H9 (cell line): ENCODE results near the gene PRTG. TPM values are rescaled to one million over a fixed set of nuclear protein-coding genes. Genes with fewer than 3 reads are reported as not detected.

Source experiments
- DNase-seq: peaks from one replicate; pipeline ENCODE4 v3.0.0-alpha.2; 2017
- H2AFZ ChIP-seq: one replicate; pipeline ENCODE4 v1.6.1; 2013; ENCODE audit warnings: mild to moderate bottlenecking, low read length, control low read depth, moderate library complexity
- H2AK5ac ChIP-seq: 2 replicates; pipeline ENCODE4 v1.6.1; 2013; ENCODE audit warnings: low read length, control low read depth, mixed read lengths; ENCODE audit not compliant: insufficient read length
- H2BK120ac ChIP-seq: one replicate; pipeline ENCODE4 v1.6.1; 2013; ENCODE audit warnings: low read depth, mild to moderate bottlenecking, low read length, control low read depth, inconsistent platforms; ENCODE audit not compliant: poor library complexity, severe bottlenecking
- H2BK12ac ChIP-seq: 2 replicates; pipeline ENCODE4 v1.6.1; 2013; ENCODE audit warnings: low read length, control low read depth, mixed read lengths, low read depth; ENCODE audit not compliant: insufficient read length
- H2BK15ac ChIP-seq: 2 replicates; pipeline ENCODE4 v1.6.1; 2013; ENCODE audit warnings: low read depth, low read length, control low read depth
- H2BK20ac ChIP-seq: one replicate; pipeline ENCODE4 v1.6.1; 2013; ENCODE audit warnings: low read depth, mild to moderate bottlenecking, low read length, control low read depth, inconsistent platforms; ENCODE audit not compliant: poor library complexity, severe bottlenecking
- H2BK5ac ChIP-seq: 2 replicates; pipeline ENCODE4 v1.6.1; 2013; ENCODE audit warnings: low read length, control low read depth, mixed read lengths; ENCODE audit not compliant: insufficient read length
- H3K14ac ChIP-seq: 2 replicates; pipeline ENCODE4 v1.6.1; 2013; ENCODE audit warnings: low read length, control low read depth; ENCODE audit not compliant: insufficient read depth
- H3K18ac ChIP-seq: 2 replicates; pipeline ENCODE4 v1.6.1; 2013; ENCODE audit warnings: low read depth, mild to moderate bottlenecking, mixed read lengths, low read length, control low read depth; ENCODE audit not compliant: insufficient read length
- H3K23ac ChIP-seq: 2 replicates; pipeline ENCODE4 v1.6.1; 2013; ENCODE audit warnings: low read length, control low read depth, mixed read lengths, low read depth; ENCODE audit not compliant: insufficient read length
- H3K23me2 ChIP-seq: 2 replicates; pipeline ENCODE4 v1.6.1; 2013; ENCODE audit warnings: low read depth, mild to moderate bottlenecking, mixed read lengths, low read length, control low read depth; ENCODE audit not compliant: insufficient read length, poor library complexity, severe bottlenecking
- H3K27ac ChIP-seq: 2 replicates; pipeline ENCODE4 v1.5.1; 2013; ENCODE audit warnings: low read length, control low read depth, mixed read lengths, low read depth; ENCODE audit not compliant: insufficient read length
- H3K27me3 ChIP-seq: 2 replicates; pipeline ENCODE4 v1.6.1; 2013; ENCODE audit warnings: low read length, control low read depth, inconsistent platforms; ENCODE audit not compliant: insufficient read depth
- H3K4ac ChIP-seq: 2 replicates; pipeline ENCODE4 v1.6.1; 2013; ENCODE audit warnings: low read depth, mild to moderate bottlenecking, control low read depth, inconsistent platforms, low read length, moderate library complexity
- H3K4me1 ChIP-seq: 2 replicates; pipeline ENCODE4 v1.6.1; 2013; ENCODE audit warnings: low read length, control low read depth, inconsistent platforms; ENCODE audit not compliant: insufficient read depth
- H3K4me2 ChIP-seq: 2 replicates; pipeline ENCODE4 v1.6.1; 2013; ENCODE audit warnings: low read length, control low read depth, mixed read lengths; ENCODE audit not compliant: insufficient read length, insufficient read depth
- H3K56ac ChIP-seq: 2 replicates; pipeline ENCODE4 v1.6.1; 2013; ENCODE audit warnings: low read depth, mild to moderate bottlenecking, mixed read lengths, low read length, control low read depth; ENCODE audit not compliant: insufficient read length
- H3K79me1 ChIP-seq: 2 replicates; pipeline ENCODE4 v1.6.1; 2013; ENCODE audit warnings: low read depth, mild to moderate bottlenecking, moderate library complexity, low read length, control low read depth, inconsistent platforms; ENCODE audit not compliant: insufficient read depth, poor library complexity, severe bottlenecking
- H3K79me2 ChIP-seq: 2 replicates; pipeline ENCODE4 v1.6.1; 2013; ENCODE audit warnings: low read length, control low read depth, inconsistent platforms; ENCODE audit not compliant: insufficient read depth
- H3K9ac ChIP-seq: 2 replicates; pipeline ENCODE4 v1.6.1; 2013; ENCODE audit warnings: low read length, control low read depth, mixed read lengths; ENCODE audit not compliant: insufficient read length; ENCODE audit errors: extremely low read depth
- H3K9me3 ChIP-seq: one replicate; pipeline ENCODE4 v1.6.1; 2013; ENCODE audit warnings: low read depth, low read length, inconsistent platforms; ENCODE audit not compliant: control insufficient read depth
- H3T11ph ChIP-seq: one replicate; pipeline ENCODE4 v1.6.1; 2013; ENCODE audit warnings: mild to moderate bottlenecking, low read length, control low read depth, inconsistent platforms
- H4K20me1 ChIP-seq: one replicate; pipeline ENCODE4 v1.6.1; 2013; ENCODE audit not compliant: control insufficient read depth, insufficient read length, insufficient read depth
- H4K5ac ChIP-seq: 2 replicates; pipeline ENCODE4 v1.6.1; 2013; ENCODE audit warnings: low read depth, mild to moderate bottlenecking, mixed read lengths, low read length, control low read depth; ENCODE audit not compliant: insufficient read length
- H4K8ac ChIP-seq: replicated peaks from 2 replicates; pipeline ENCODE4 v1.6.1; 2013; ENCODE audit warnings: low read length, control low read depth, mixed read lengths, low read depth; ENCODE audit not compliant: insufficient read length
- H4K91ac ChIP-seq: 2 replicates; pipeline ENCODE4 v1.6.1; 2013; ENCODE audit warnings: low read depth, mild to moderate bottlenecking, moderate library complexity, mixed read lengths, low read length, control low read depth; ENCODE audit not compliant: insufficient read length
- H3K27ac Mint-ChIP-seq, 3 experiments: 2 replicates in 2 of 3; 3 replicates in 1 of 3; pipeline ENCODE4 v1.8.0; 2020 to 2021; ENCODE audit warnings: mixed read lengths in 3 of 3, mild to moderate bottlenecking in 1 of 3, moderate library complexity in 1 of 3
- H3K27me3 Mint-ChIP-seq: 2 replicates; pipeline ENCODE4 v1.8.0; 2021; ENCODE audit warnings: low read depth, mild to moderate bottlenecking, moderate library complexity, mixed read lengths
- H3K36me3 Mint-ChIP-seq, 3 experiments: 2 replicates in 2 of 3; 3 replicates in 1 of 3; pipeline ENCODE4 v1.8.0; 2020 to 2021; ENCODE audit warnings: low read depth in 3 of 3, mixed read lengths in 3 of 3; ENCODE audit not compliant: insufficient read depth in 1 of 3
- H3K4me1 Mint-ChIP-seq, 2 experiments: 2 replicates each; pipeline ENCODE4 v1.8.0; 2020; ENCODE audit warnings: mixed read lengths in 2 of 2
- H3K4me3 Mint-ChIP-seq, 2 experiments: 2 replicates in 1 of 2; 3 replicates in 1 of 2; pipeline ENCODE4 v1.8.0; 2020 to 2021; ENCODE audit warnings: mild to moderate bottlenecking in 2 of 2, mixed read lengths in 2 of 2, moderate library complexity in 1 of 2
- H3K9me3 Mint-ChIP-seq, 2 experiments: 2 replicates in 1 of 2; 3 replicates in 1 of 2; pipeline ENCODE4 v1.8.0; 2020; ENCODE audit warnings: mild to moderate bottlenecking in 2 of 2, mixed read lengths in 2 of 2, moderate library complexity in 1 of 2
- WGBS: extraction: QIAGEN DNeasy Blood & Tissue Kit; methylation state at CpG from one replicate; pipeline ENCODE4 v1.1.7; 2013; ENCODE audit warnings: missing lambda C conversion rate, low lambda C conversion rate, mixed read lengths; ENCODE audit not compliant: insufficient read length; ENCODE audit errors: extremely low coverage; 5-methylcytosine and 5-hydroxymethylcytosine counted together
- total RNA-seq: library from RNA; stranded (reverse); gene quantifications from 2 replicates; pipeline ENCODE4 v1.2.1, GENCODE V29; 2021
- TF ChIP-seq, protein P1 (sequence below): fragments of 200-600 bp; sonication (generic); conservative IDR thresholded peaks from 3 replicates; pipeline ENCODE4 v1.8.0; 2021; ENCODE audit warnings: antibody characterized with exemption, mild to moderate bottlenecking

Gene PRTG
- total RNA-seq, 1 experiment from 2014 or later, result 5.7 TPM

DNA sequence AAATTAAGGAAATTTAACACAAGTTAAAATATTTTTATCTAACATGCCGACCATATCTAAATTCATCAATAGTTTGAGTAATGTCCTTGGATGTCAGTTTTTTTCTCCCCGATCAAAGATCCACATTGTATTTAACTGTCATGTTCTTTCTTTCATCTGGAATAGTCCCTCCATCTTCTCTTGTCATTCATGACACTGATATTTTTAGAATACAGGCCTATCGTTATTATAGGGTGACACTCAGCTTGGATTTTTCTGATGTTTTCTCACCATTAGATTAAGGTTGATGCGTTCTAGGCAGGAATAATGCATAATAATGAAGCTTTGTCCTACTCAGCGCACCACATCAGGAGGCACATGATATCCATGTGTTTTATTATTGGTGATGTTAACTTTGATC is 141.6 kb downstream of the PRTG start:
- Histone ChIP-seq H3K4me2 (no peak overlapping the region), H3K23ac (no peak overlapping the region), H3K27me3 (no peaks in the 10 kb centered on the region), H2BK12ac (no peak overlapping the region), H3K9ac (no peak overlapping the region), H2BK20ac (no peak overlapping the region), H2BK15ac (no peak overlapping the region), H3K79me1 (no peaks in the 10 kb centered on the region), H2BK120ac (no peak overlapping the region), H4K20me1 (no peaks in the 10 kb centered on the region), H2AK5ac (no peak overlapping the region), H4K5ac (no peak overlapping the region), H3K56ac (no peak overlapping the region), H3K4ac (no peak overlapping the region), H3K18ac (no peak overlapping the region), H3K23me2 (no peaks in the 10 kb centered on the region), H3K27ac (no peak overlapping the region), H2AFZ (no peak overlapping the region), H3T11ph (no peak overlapping the region), H4K91ac (no peak overlapping the region), H3K9me3 (no peaks in the 10 kb centered on the region), H4K8ac (no peak overlapping the region), H3K4me1 (no peaks in the 10 kb centered on the region), H2BK5ac (no peak overlapping the region), H3K14ac (no peak overlapping the region), H3K79me2 (no peaks in the 10 kb centered on the region)
- TF ChIP-seq, protein P1, sequence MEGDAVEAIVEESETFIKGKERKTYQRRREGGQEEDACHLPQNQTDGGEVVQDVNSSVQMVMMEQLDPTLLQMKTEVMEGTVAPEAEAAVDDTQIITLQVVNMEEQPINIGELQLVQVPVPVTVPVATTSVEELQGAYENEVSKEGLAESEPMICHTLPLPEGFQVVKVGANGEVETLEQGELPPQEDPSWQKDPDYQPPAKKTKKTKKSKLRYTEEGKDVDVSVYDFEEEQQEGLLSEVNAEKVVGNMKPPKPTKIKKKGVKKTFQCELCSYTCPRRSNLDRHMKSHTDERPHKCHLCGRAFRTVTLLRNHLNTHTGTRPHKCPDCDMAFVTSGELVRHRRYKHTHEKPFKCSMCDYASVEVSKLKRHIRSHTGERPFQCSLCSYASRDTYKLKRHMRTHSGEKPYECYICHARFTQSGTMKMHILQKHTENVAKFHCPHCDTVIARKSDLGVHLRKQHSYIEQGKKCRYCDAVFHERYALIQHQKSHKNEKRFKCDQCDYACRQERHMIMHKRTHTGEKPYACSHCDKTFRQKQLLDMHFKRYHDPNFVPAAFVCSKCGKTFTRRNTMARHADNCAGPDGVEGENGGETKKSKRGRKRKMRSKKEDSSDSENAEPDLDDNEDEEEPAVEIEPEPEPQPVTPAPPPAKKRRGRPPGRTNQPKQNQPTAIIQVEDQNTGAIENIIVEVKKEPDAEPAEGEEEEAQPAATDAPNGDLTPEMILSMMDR, result no peak
- Mint-ChIP-seq H3K27me3 (no peaks in the 10 kb centered on the region), H3K9me3 (peaks cover 7 to 10% of the 10 kb centered on the region in 2 experiments; a peak in 4 of 5 replicates), H3K4me1 (no peaks in the 10 kb centered on the region), H3K4me3 (no peak overlapping the region), H3K36me3 (peaks cover 0 to 4% (median 3%) of the 10 kb centered on the region in 3 experiments; a peak in 3 of 7 replicates), H3K27ac (no peak overlapping the region)
- WGBS, result no CpG with 5 or more reads among the region's 5 CpGs
- DNase-seq, result no peak
